WTC11 (cell line): ENCODE results near the gene LNX2. TPM values are rescaled to one million over a fixed set of nuclear protein-coding genes. Genes with fewer than 3 reads are reported as not detected.

Experiments
- ATAC-seq: fragments of 200-7000 bp; cut with Tn5 transposase; 2 replicates; pipeline ENCODE4 v1.10.0; 2021; ENCODE audit warnings: mild to moderate bottlenecking, moderate library complexity
- CTCF ChIA-PET: fragments of 300-600 bp; sonication (Branson Sonifier 250); formaldehyde crosslinking; loops from one replicate; lab custom pipeline; 2021; ENCODE audit warnings: antibody characterized with exemption; lab: Charles Lee
- POLR2A ChIA-PET: fragments of 350-600 bp; sonication (Branson Sonifier 250); formaldehyde crosslinking; loops from one replicate; lab custom pipeline; 2021; ENCODE audit warnings: antibody characterized with exemption; lab: Charles Lee
- DNase-seq: peaks from one replicate; pipeline ENCODE4 v3.0.0; 2021; ENCODE audit warnings: low spot score
- H3K27ac Mint-ChIP-seq: 2 replicates; pipeline ENCODE4 v1.8.0; 2021; ENCODE audit warnings: mixed read lengths
- H3K27me3 Mint-ChIP-seq: 2 replicates; pipeline ENCODE4 v1.8.0; 2021; ENCODE audit warnings: low read depth, mild to moderate bottlenecking, moderate library complexity, mixed read lengths
- H3K36me3 Mint-ChIP-seq: 2 replicates; pipeline ENCODE4 v1.8.0; 2021; ENCODE audit warnings: mixed read lengths
- H3K4me1 Mint-ChIP-seq: 2 replicates; pipeline ENCODE4 v1.8.0; 2022; ENCODE audit warnings: mixed read lengths
- H3K4me3 Mint-ChIP-seq: 2 replicates; pipeline ENCODE4 v1.8.0; 2021; ENCODE audit warnings: mild to moderate bottlenecking, moderate library complexity, mixed read lengths
- H3K9me3 Mint-ChIP-seq: 2 replicates; pipeline ENCODE4 v1.8.0; 2021; ENCODE audit warnings: mixed read lengths
- FOXK1 ChIP-seq: sonication (generic); formaldehyde crosslinking; IDR thresholded peaks from 2 replicates; pipeline ENCODE4 v1.8.0; 2022; ENCODE audit warnings: mild to moderate bottlenecking, moderate library complexity, missing genetic modification reagents
- HMGA2 ChIP-seq: fragments of 250-450 bp; sonication (Bioruptor Pico); IDR thresholded peaks from 2 replicates; pipeline ENCODE4 v1.4.0; 2021; ENCODE audit warnings: mild to moderate bottlenecking, moderate library complexity
- JUN ChIP-seq: sonication (generic); formaldehyde crosslinking; IDR thresholded peaks from 2 replicates; pipeline ENCODE4 v1.8.0; 2023; ENCODE audit warnings: mild to moderate bottlenecking, missing genetic modification reagents
- MXD4 ChIP-seq: fragments of 250-450 bp; sonication (Bioruptor Pico); IDR thresholded peaks from 2 replicates; pipeline ENCODE4 v1.8.0; 2021; ENCODE audit warnings: mild to moderate bottlenecking, moderate library complexity, borderline replicate concordance
- NR1H2 ChIP-seq: sonication (generic); formaldehyde crosslinking; IDR thresholded peaks from 2 replicates; pipeline ENCODE4 v1.9.0; 2021; ENCODE audit warnings: mild to moderate bottlenecking, moderate library complexity, missing genetic modification reagents
- SMAD3 ChIP-seq: sonication (generic); formaldehyde crosslinking; IDR thresholded peaks from 2 replicates; pipeline ENCODE4 v1.8.0; 2022; ENCODE audit warnings: missing genetic modification reagents, mild to moderate bottlenecking, borderline replicate concordance
- SOX15 ChIP-seq: fragments of 250-450 bp; sonication (Bioruptor Pico); IDR thresholded peaks from 2 replicates; pipeline ENCODE4 v1.9.0; 2021; ENCODE audit warnings: mild to moderate bottlenecking
- ZNF317 ChIP-seq: sonication (generic); formaldehyde crosslinking; IDR thresholded peaks from 2 replicates; pipeline ENCODE4 v1.8.1; 2023; ENCODE audit warnings: low read depth, mild to moderate bottlenecking, moderate library complexity, missing genetic modification reagents, borderline replicate concordance
- ZNF416 ChIP-seq: fragments of 250-450 bp; sonication (Bioruptor Pico); IDR thresholded peaks from 2 replicates; pipeline ENCODE4 v1.9.0; 2021; ENCODE audit warnings: mild to moderate bottlenecking, inconsistent platforms
- ZNF671 ChIP-seq: fragments of 250-450 bp; sonication (Bioruptor Pico); IDR thresholded peaks from 2 replicates; pipeline ENCODE4 v1.8.0; 2021; ENCODE audit warnings: mild to moderate bottlenecking
- total RNA-seq: library from RNA; stranded (reverse); gene quantifications from 3 replicates; pipeline ENCODE4 v1.2.3, GENCODE V29; 2021
- TF ChIP-seq, protein P1 (sequence below): fragments of 250-450 bp; sonication (Bioruptor Pico); IDR thresholded peaks from 2 replicates; pipeline ENCODE4 v2.1.2; 2022; ENCODE audit warnings: mild to moderate bottlenecking, moderate library complexity
- TF ChIP-seq, protein P2 (sequence below): sonication (generic); formaldehyde crosslinking; IDR thresholded peaks from 2 replicates; pipeline ENCODE4 v1.8.1; 2023; ENCODE audit warnings: mild to moderate bottlenecking, missing genetic modification reagents
- TF ChIP-seq, protein P3 (sequence below): sonication (generic); formaldehyde crosslinking; IDR thresholded peaks from 2 replicates; pipeline ENCODE4 v1.8.1; 2022; ENCODE audit warnings: missing genetic modification reagents, borderline replicate concordance
- TF ChIP-seq, protein P4 (sequence below): sonication (generic); formaldehyde crosslinking; IDR thresholded peaks from 2 replicates; pipeline ENCODE4 v1.8.1; 2023; ENCODE audit warnings: mild to moderate bottlenecking, moderate library complexity, missing genetic modification reagents
- TF ChIP-seq, protein P5 (sequence below): sonication (generic); formaldehyde crosslinking; IDR thresholded peaks from 2 replicates; pipeline ENCODE4 v1.8.0; 2022; ENCODE audit warnings: mild to moderate bottlenecking, missing genetic modification reagents

LNX2 gene
- total RNA-seq, 1 experiment from 2014 or later: 10.1 TPM

DNA sequence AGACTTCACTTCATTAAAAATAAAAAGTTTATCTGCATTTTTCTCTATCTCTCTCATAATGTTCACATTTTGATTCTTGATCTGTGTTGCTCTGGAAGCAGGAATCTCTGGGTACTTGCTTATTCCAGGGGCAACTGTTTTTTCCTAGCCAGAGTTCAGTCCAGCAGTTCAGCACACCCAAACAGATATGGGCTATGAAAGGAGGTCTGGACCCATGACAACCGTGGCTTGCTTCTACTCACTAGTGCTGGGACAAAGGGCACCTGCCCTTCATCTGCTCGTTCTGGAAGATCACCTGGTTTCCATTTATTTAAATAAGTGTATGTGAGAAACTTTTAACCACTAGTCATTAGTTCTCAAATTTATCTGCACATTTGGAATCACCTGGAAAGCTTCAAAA, 37.4 kb upstream of the LNX2 start:
- POLR2A ChIA-PET: no interaction called here
- no peak for ATAC-seq

DNA sequence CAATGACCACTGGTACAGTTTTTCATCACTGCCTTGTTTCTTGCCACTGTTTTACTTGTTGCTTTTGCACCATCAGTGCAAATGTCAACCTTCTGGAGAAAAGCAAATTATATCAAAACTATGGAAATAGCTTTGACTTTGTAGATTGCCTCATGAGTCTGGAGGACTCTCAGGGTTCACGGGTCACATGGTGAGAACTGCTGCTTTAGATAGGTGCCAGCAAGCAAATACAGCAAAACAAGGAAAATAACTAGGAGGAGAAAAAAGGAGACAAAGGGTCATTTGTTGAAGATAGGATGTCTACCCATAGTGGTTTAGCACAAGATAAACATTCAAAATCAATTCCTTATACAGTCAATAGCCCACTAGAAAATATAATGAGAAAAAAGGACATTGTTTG, 34.5 kb upstream of the LNX2 start:
- TF ChIP-seq, protein P1, sequence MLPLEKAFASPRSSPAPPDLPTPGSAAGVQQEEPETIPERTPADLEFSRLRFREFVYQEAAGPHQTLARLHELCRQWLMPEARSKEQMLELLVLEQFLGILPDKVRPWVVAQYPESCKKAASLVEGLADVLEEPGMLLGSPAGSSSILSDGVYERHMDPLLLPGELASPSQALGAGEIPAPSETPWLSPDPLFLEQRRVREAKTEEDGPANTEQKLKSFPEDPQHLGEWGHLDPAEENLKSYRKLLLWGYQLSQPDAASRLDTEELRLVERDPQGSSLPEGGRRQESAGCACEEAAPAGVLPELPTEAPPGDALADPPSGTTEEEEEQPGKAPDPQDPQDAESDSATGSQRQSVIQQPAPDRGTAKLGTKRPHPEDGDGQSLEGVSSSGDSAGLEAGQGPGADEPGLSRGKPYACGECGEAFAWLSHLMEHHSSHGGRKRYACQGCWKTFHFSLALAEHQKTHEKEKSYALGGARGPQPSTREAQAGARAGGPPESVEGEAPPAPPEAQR (CRISPR knock-in tag): no peak
- no peak for TF ChIP-seq FOXK1
- no peak for TF ChIP-seq SMAD3 (CRISPR knock-in tag)
- TF ChIP-seq, protein P2, sequence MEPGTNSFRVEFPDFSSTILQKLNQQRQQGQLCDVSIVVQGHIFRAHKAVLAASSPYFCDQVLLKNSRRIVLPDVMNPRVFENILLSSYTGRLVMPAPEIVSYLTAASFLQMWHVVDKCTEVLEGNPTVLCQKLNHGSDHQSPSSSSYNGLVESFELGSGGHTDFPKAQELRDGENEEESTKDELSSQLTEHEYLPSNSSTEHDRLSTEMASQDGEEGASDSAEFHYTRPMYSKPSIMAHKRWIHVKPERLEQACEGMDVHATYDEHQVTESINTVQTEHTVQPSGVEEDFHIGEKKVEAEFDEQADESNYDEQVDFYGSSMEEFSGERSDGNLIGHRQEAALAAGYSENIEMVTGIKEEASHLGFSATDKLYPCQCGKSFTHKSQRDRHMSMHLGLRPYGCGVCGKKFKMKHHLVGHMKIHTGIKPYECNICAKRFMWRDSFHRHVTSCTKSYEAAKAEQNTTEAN (CRISPR knock-in tag): no peak
- peaks cover 14% of the 10 kb centered on the region for H3K9me3 Mint-ChIP-seq
- ATAC-seq: no peak
- H3K27me3 Mint-ChIP-seq: no peaks in the 10 kb centered on the region
- ChIA-PET POLR2A (no interaction called here), CTCF (interaction anchor here (1.4 kb wide), 1 partner anchor 11 kb away, joined by 3 read pairs; no protein-coding TSS in a partner anchor)
- no peak for DNase-seq
- no peak overlapping the region for H3K4me3 Mint-ChIP-seq
- peaks cover 3% of the 10 kb centered on the region for H3K4me1 Mint-ChIP-seq
- H3K36me3 Mint-ChIP-seq: peaks cover 23% of the 10 kb centered on the region
- H3K27ac Mint-ChIP-seq: no peak overlapping the region

More for the DNA sequence above, 37.4 kb upstream of the LNX2 start:
- TF ChIP-seq SOX15 (CRISPR knock-in tag) (no peak), MXD4 (CRISPR knock-in tag) (no peak), HMGA2 (no peak), JUN (CRISPR knock-in tag) (no peak), ZNF671 (no peak)
- TF ChIP-seq, protein P3, sequence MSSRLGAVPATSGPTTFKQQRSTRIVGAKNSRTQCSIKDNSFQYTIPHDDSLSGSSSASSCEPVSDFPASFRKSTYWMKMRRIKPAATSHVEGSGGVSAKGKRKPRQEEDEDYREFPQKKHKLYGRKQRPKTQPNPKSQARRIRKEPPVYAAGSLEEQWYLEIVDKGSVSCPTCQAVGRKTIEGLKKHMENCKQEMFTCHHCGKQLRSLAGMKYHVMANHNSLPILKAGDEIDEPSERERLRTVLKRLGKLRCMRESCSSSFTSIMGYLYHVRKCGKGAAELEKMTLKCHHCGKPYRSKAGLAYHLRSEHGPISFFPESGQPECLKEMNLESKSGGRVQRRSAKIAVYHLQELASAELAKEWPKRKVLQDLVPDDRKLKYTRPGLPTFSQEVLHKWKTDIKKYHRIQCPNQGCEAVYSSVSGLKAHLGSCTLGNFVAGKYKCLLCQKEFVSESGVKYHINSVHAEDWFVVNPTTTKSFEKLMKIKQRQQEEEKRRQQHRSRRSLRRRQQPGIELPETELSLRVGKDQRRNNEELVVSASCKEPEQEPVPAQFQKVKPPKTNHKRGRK (CRISPR knock-in tag): no peak
- TF ChIP-seq, protein P4, sequence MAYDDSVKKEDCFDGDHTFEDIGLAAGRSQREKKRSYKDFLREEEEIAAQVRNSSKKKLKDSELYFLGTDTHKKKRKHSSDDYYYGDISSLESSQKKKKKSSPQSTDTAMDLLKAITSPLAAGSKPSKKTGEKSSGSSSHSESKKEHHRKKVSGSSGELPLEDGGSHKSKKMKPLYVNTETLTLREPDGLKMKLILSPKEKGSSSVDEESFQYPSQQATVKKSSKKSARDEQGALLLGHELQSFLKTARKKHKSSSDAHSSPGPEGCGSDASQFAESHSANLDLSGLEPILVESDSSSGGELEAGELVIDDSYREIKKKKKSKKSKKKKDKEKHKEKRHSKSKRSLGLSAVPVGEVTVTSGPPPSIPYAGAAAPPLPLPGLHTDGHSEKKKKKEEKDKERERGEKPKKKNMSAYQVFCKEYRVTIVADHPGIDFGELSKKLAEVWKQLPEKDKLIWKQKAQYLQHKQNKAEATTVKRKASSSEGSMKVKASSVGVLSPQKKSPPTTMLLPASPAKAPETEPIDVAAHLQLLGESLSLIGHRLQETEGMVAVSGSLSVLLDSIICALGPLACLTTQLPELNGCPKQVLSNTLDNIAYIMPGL (CRISPR knock-in tag): no peak
- TF ChIP-seq, all 79 proteins: peak for 0
- H3K36me3 Mint-ChIP-seq: no peaks in the 10 kb centered on the region
- no peak overlapping the region for H3K4me3 Mint-ChIP-seq
- no peak for DNase-seq
- no peaks in the 10 kb centered on the region for H3K9me3 Mint-ChIP-seq
- peaks cover 3% of the 10 kb centered on the region for H3K4me1 Mint-ChIP-seq
- H3K27ac Mint-ChIP-seq: no peak overlapping the region
- CTCF ChIA-PET: interaction anchor here (0.8 to 1.5 kb wide), 6 partner anchors 9 to 296 kb away, joined by 3 to 5 read pairs (median 3); no protein-coding TSS in a partner anchor
- no peaks in the 10 kb centered on the region for H3K27me3 Mint-ChIP-seq

DNA sequence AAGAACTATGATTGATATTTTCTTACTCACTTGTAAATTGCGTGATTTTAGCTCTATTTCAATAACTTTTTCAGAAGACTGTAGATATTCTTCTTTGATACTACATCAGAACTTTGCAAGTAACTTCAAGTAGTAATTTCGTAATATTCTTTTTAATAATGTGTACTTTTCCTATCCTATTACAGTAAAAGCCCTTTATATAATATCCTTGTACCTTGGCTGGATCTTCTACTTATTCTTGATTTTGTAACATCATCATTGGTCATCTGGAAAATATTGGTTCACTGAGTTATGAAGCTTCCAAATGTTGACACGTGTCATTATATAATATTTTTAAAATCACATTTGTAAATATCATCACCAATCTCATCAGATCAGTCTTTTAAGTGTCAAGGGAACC, 33.7 kb upstream of the LNX2 start:
- no peaks in the 10 kb centered on the region for H3K4me1 Mint-ChIP-seq
- DNase-seq (no peak), ATAC-seq (no peak)
- TF ChIP-seq ZNF416 (no peak), ZNF317 (no peak), NR1H2 (CRISPR knock-in tag) (no peak)
- TF ChIP-seq, protein P4 (CRISPR knock-in tag): no peak
- TF ChIP-seq, protein P5, sequence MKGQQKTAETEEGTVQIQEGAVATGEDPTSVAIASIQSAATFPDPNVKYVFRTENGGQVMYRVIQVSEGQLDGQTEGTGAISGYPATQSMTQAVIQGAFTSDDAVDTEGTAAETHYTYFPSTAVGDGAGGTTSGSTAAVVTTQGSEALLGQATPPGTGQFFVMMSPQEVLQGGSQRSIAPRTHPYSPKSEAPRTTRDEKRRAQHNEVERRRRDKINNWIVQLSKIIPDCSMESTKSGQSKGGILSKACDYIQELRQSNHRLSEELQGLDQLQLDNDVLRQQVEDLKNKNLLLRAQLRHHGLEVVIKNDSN (CRISPR knock-in tag): no peak
- CTCF ChIA-PET: interaction anchor here (1.4 kb wide), 1 partner anchor 11 kb away, joined by 3 read pairs; no protein-coding TSS in a partner anchor
- no peak overlapping the region for H3K27ac Mint-ChIP-seq
- POLR2A ChIA-PET: no interaction called here
- peaks cover 20% of the 10 kb centered on the region for H3K9me3 Mint-ChIP-seq
- H3K36me3 Mint-ChIP-seq: peaks cover 30% of the 10 kb centered on the region
- no peaks in the 10 kb centered on the region for H3K27me3 Mint-ChIP-seq
- no peak overlapping the region for H3K4me3 Mint-ChIP-seq
